ENCODE results near the gene TOMM34. TPM values are rescaled to one million over a fixed set of nuclear protein-coding genes. Genes with fewer than 3 reads are reported as not detected.

TOMM34 gene
- total and polyA plus RNA-seq, 9 of the 15 experiments (the other 6 are each of a cell fraction or from before 2014, with no cell fraction given), result 18.1 to 69.4 (median 41.7) TPM

DNA sequence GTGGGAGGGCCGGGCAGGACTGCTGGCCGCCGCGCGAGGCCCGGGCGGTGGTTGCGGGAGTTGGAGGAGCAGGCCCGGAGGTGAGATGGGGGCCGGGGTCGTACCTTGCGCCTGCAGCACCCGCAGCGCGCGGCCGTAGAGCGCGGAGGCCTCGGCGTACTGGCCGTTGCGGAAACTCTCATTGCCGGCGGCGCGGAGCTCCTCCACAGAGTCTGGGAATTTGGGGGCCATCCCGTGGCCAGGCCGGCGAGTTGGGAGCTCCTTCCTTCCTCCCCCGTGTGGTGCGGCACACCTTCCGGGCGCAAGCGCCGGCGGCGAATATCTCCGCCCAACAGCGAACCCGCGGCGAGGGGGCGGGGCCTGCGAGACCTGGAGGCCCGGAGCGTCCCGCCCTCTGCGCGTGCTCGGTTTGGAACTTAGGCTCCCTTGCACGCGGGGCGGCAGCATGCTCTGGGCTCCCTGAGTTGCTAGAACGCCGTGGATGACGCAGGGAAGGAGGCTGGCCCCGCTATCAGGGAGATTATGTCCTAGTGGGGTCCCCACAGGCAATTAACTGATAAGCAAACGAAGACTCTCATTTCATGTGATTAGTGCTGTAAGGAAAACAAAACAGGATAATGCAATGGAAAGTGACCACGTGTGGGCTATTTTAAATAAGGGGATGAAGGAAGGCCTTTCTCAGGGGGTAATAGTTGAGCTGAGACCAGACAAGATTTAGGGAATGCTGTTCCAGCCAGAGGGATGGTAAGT, at the start of gene TOMM34 (continued):
- TF ChIP-seq USF1 (CRISPR knock-in tag; IDR thresholded peaks at IDR 0.05) (peak; percentile 56), IRF2 (CRISPR knock-in tag; IDR thresholded peaks at IDR 0.05) (no peak), E2F1 (CRISPR knock-in tag; IDR thresholded peaks at IDR 0.05) (peak; percentile 71; the same call in 1 of the 2 replicates), POLR3G (IDR thresholded peaks at IDR 0.05; ENCODE audit: extremely low read depth, insufficient read length, insufficient replicate concordance) (no peak), ATF7 (IDR thresholded peaks at IDR 0.05) (peak; percentile 69; the same call in 1 of the 2 replicates), HNRNPLL (IDR thresholded peaks at IDR 0.05; ENCODE audit: low read depth, low read length, poor library complexity, severe bottlenecking) (peak; percentile 78), TEAD1 (CRISPR knock-in tag; IDR thresholded peaks at IDR 0.05) (peak in 1 of 2 experiments; percentile 70; a peak in 2 of 4 replicates), HNRNPUL1 (IDR thresholded peaks at IDR 0.05; ENCODE audit: low read length) (no peak), MXI1 (IDR thresholded peaks at IDR 0.05; ENCODE audit: low read depth, low read length) (peak; percentile 58; the same call in 1 of the 2 replicates), CBX5 (IDR thresholded peaks at IDR 0.05; ENCODE audit: borderline replicate concordance, low read depth) (no peak), YBX1 (IDR thresholded peaks at IDR 0.05) (no peak), MBD2 (IDR thresholded peaks at IDR 0.05; ENCODE audit: borderline replicate concordance, low read depth) (peak; percentile 38; the same call in 1 of the 2 replicates), GTF2A2 (tag; IDR thresholded peaks at IDR 0.05) (no peak), L3MBTL2 (IDR thresholded peaks at IDR 0.05) (peak; percentile 96), HDAC1 (IDR thresholded peaks at IDR 0.05) (peak in 1 of 2 experiments; percentile 87; a peak in 2 of 4 replicates), SIN3A (IDR thresholded peaks at IDR 0.05; ENCODE audit: borderline replicate concordance in 2 of 2, control insufficient read depth in 1 of 2, low read depth in 2 of 2, low read length in 2 of 2) (peak; percentile 64 to 76; a peak in 2 of 4 replicates), CREM (IDR thresholded peaks at IDR 0.05; ENCODE audit: low read depth) (peak; percentile 88), ZFX (CRISPR knock-in tag; IDR thresholded peaks at IDR 0.05) (peak; percentile 91)
- TF ChIP-seq, protein P1, sequence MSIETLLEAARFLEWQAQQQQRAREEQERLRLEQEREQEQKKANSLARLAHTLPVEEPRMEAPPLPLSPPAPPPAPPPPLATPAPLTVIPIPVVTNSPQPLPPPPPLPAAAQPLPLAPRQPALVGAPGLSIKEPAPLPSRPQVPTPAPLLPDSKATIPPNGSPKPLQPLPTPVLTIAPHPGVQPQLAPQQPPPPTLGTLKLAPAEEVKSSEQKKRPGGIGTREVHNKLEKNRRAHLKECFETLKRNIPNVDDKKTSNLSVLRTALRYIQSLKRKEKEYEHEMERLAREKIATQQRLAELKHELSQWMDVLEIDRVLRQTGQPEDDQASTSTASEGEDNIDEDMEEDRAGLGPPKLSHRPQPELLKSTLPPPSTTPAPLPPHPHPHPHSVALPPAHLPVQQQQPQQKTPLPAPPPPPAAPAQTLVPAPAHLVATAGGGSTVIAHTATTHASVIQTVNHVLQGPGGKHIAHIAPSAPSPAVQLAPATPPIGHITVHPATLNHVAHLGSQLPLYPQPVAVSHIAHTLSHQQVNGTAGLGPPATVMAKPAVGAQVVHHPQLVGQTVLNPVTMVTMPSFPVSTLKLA (conservative IDR thresholded peaks at IDR 0.05), result peak; percentile 95 to 97
- TF ChIP-seq, protein P2, sequence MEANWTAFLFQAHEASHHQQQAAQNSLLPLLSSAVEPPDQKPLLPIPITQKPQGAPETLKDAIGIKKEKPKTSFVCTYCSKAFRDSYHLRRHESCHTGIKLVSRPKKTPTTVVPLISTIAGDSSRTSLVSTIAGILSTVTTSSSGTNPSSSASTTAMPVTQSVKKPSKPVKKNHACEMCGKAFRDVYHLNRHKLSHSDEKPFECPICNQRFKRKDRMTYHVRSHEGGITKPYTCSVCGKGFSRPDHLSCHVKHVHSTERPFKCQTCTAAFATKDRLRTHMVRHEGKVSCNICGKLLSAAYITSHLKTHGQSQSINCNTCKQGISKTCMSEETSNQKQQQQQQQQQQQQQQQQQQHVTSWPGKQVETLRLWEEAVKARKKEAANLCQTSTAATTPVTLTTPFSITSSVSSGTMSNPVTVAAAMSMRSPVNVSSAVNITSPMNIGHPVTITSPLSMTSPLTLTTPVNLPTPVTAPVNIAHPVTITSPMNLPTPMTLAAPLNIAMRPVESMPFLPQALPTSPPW (CRISPR knock-in tag; IDR thresholded peaks at IDR 0.05), result peak; percentile 62
- TF ChIP-seq, protein P3, sequence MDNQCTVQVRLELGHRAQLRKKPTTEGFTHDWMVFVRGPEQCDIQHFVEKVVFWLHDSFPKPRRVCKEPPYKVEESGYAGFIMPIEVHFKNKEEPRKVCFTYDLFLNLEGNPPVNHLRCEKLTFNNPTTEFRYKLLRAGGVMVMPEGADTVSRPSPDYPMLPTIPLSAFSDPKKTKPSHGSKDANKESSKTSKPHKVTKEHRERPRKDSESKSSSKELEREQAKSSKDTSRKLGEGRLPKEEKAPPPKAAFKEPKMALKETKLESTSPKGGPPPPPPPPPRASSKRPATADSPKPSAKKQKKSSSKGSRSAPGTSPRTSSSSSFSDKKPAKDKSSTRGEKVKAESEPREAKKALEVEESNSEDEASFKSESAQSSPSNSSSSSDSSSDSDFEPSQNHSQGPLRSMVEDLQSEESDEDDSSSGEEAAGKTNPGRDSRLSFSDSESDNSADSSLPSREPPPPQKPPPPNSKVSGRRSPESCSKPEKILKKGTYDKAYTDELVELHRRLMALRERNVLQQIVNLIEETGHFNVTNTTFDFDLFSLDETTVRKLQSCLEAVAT (IDR thresholded peaks at IDR 0.05), result no peak
